Bronchial epithelial cell (primary cell): ENCODE data around the gene LRIF1. TPM values are rescaled to one million over a fixed set of nuclear protein-coding genes. Genes with fewer than 3 reads are reported as not detected.

Experiments used
- DNase-seq: peaks from one replicate; pipeline ENCODE4 v3.0.0-alpha.2; 2010; ENCODE audit warnings: low read depth
- FAIRE-seq: peaks from 2 replicates; lab custom pipeline; 2011; peaks lifted over from hg19 to GRCh38; lab: Jason Lieb, UNC
- H3K27me3 ChIP-seq: 2 replicates; pipeline ENCODE4 v1.5.1; 2011; ENCODE audit warnings: low read length; ENCODE audit not compliant: control insufficient read depth, insufficient read depth
- H3K36me3 ChIP-seq: 2 replicates; pipeline ENCODE4 v1.5.1; 2011; ENCODE audit warnings: low read length; ENCODE audit not compliant: control insufficient read depth, insufficient read depth
- H3K4me3 ChIP-seq: 2 replicates; pipeline ENCODE4 v1.5.1; 2011; ENCODE audit warnings: mild to moderate bottlenecking, low read depth, low read length, control low read depth
- total RNA-seq: library from RNA; depleted of rRNA; stranded (reverse); fragments of >200 nt; gene quantifications from 2 replicates; pipeline ENCODE4 v1.2.1, GENCODE V29; 2014
- TF ChIP-seq, protein P1 (sequence below): IDR thresholded peaks from 2 replicates; pipeline ENCODE4 v1.5.1; 2011; ENCODE audit warnings: mild to moderate bottlenecking, moderate library complexity, low read length, control low read depth, inconsistent platforms; ENCODE audit not compliant: insufficient read depth, severe bottlenecking

The LRIF1 gene
- total RNA-seq, 1 donor from 2014 or later = 12.1 TPM

DNA sequence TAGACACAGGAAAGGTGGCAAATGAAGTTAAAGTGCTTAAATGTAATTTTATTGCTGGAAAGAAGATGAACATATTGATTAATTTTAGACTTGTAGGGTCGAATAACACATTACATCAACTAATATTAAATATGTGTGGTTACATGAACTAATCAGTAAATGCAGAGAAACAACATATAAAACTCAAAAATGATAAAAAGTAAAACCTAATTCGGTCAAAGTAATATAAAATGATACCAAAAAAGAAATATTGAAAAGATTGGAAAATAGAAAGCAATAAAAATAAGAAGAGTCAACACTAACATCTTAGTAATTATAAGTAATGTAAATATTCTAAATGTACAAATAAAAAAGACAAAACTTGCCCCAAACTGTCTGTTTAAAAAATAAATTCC lies 47.5 kb downstream of the LRIF1 start:
- Histone ChIP-seq H3K4me3 (no peak overlapping the region), H3K27me3 (no peaks in the 10 kb centered on the region), H3K36me3 (no peaks in the 10 kb centered on the region)
- FAIRE-seq (no peak), DNase-seq (no peak)
- TF ChIP-seq, protein P1, sequence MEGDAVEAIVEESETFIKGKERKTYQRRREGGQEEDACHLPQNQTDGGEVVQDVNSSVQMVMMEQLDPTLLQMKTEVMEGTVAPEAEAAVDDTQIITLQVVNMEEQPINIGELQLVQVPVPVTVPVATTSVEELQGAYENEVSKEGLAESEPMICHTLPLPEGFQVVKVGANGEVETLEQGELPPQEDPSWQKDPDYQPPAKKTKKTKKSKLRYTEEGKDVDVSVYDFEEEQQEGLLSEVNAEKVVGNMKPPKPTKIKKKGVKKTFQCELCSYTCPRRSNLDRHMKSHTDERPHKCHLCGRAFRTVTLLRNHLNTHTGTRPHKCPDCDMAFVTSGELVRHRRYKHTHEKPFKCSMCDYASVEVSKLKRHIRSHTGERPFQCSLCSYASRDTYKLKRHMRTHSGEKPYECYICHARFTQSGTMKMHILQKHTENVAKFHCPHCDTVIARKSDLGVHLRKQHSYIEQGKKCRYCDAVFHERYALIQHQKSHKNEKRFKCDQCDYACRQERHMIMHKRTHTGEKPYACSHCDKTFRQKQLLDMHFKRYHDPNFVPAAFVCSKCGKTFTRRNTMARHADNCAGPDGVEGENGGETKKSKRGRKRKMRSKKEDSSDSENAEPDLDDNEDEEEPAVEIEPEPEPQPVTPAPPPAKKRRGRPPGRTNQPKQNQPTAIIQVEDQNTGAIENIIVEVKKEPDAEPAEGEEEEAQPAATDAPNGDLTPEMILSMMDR = no peak

DNA sequence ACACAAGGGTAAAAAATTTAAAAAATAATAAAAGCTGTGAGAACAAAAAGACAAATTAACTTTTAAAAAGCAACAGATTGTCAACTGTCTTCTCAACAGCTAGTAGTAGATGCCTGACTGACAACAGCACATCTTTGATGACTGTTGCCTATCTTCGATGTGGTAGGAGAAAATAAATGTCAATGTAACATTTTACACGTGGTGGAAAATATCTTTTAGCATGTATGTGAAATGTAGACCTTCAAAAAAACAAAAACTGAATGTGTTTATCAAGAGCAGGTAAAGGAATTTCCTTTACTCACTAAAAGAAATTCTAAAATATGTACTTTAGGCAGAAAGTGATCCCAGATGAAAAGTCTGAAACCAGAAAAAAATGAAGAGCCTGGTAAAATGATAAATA lies 47.9 kb downstream of the LRIF1 start:
- DNase-seq (no peak), FAIRE-seq (no peak)
- H3K27me3 ChIP-seq = no peaks in the 10 kb centered on the region
- no peak overlapping the region for H3K4me3 ChIP-seq
- H3K36me3 ChIP-seq = no peaks in the 10 kb centered on the region
- TF ChIP-seq, protein P1 = no peak

DNA sequence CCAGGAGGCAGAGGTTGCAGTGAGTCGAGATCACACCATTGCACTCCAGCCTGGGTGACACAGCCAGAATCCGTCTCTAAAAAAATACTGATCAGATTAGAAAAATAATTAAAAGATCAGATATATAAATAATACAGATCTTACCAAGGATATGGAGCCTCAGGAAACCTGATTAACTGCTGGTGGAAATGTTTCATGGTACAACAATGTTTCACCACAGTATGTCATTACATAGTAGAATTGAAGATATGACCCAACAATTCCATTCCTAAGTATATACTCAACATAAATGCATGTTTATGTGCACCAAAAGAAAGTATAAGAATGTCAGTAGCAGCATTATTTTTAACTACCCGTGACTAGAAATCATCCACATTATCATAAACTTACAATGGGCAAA lies 49.0 kb downstream of the LRIF1 start:
- no peak overlapping the region for H3K4me3 ChIP-seq
- no peak for DNase-seq
- H3K27me3 ChIP-seq = no peaks in the 10 kb centered on the region
- TF ChIP-seq, protein P1 = no peak
- H3K36me3 ChIP-seq = no peaks in the 10 kb centered on the region
- FAIRE-seq = no peak

DNA sequence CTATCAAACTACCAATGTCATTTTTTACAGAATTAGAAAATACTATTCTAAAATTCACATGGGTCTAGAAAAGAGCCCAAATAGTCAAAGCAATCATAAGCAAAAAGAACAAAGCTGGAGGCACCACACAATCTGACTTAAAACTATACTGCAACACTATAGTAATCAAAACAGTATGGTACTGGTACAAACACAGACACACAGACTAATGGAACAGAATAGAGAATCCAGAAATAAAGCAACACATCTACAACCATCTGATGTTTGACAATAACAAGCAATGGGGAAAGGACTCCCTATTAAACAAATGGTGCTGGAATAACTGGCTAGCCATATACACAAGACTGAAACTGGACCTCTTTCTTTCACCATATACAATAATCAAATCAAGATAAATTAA lies 50.9 kb downstream of the LRIF1 start:
- H3K4me3 ChIP-seq = no peak overlapping the region
- no peak for FAIRE-seq
- H3K27me3 ChIP-seq = no peaks in the 10 kb centered on the region
- DNase-seq = no peak
- TF ChIP-seq, protein P1 = no peak
- H3K36me3 ChIP-seq = no peaks in the 10 kb centered on the region

DNA sequence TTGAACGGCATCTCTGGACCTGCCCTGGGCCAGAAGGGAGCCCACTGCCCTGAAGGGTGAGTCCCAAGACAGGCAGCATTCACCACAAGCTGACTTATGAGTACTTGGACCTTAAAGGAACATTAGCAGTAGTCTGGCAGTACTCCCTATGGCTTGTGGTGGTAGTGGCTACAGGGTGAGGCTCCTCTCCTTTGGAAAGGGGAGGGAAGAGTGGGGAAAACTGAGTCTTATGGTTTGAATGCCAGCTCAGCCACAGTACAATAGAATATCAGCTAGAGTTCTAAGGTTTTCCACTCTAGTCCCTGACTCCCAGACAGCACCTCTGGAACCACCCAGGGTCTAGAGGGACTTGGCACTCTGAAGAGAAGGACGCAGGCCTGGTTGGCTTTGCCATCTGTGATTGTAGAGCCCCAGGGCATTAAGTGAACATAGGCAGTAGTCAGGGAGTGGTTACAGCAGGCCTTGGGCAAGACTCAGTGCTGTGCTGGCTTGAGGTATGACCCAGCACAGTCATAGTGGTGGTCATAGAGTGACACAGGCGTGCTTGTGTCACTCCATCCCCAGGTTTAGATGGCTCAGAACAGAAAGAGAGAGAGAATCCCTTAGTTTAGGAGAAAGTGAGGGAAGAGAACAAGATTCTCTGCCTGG lies 59.7 kb downstream of the LRIF1 start:
- FAIRE-seq (no peak), DNase-seq (peak; percentile 26)
- Histone ChIP-seq H3K4me3 (no peak overlapping the region), H3K36me3 (no peaks in the 10 kb centered on the region), H3K27me3 (no peaks in the 10 kb centered on the region)
- TF ChIP-seq, protein P1 = no peak
